Upper lobe of right lung (tissue), 1 donor: ENCODE results near the gene MTHFD1L. TPM values are rescaled to one million over a fixed set of nuclear protein-coding genes. Genes with fewer than 3 reads are reported as not detected.

ENCODE experiments used
- ATAC-seq: fragments of 200-7000 bp; cut with Tn5 transposase; one replicate; pipeline ENCODE4 v1.9.1; 2020; ENCODE audit warnings: mild to moderate bottlenecking, moderate library complexity
- DNase-seq: peaks from one replicate; pipeline ENCODE4 v3.0.0-alpha.2; 2020
- H3K27ac ChIP-seq: fragments of 200-600 bp; one replicate; pipeline ENCODE4 v1.8.0; 2022
- H3K27me3 ChIP-seq: fragments of 200-600 bp; one replicate; pipeline ENCODE4 v1.8.0; 2022; ENCODE audit warnings: mild to moderate bottlenecking
- H3K36me3 ChIP-seq: fragments of 200-600 bp; one replicate; pipeline ENCODE4 v1.8.0; 2022
- H3K4me1 ChIP-seq: fragments of 200-600 bp; one replicate; pipeline ENCODE4 v1.8.0; 2022
- H3K4me3 ChIP-seq: fragments of 200-600 bp; one replicate; pipeline ENCODE4 v1.8.0; 2022; ENCODE audit warnings: mild to moderate bottlenecking
- H3K9me3 ChIP-seq: fragments of 200-600 bp; one replicate; pipeline ENCODE4 v1.8.0; 2022
- intact Hi-C: fragments of 100-400 bp; cut with DNase I; formaldehyde crosslinking; loops from one replicate; pipeline ENCODE4 v1.11.0; 2022
- total RNA-seq: library from RNA; stranded (reverse); fragmentation: NEBNext Ultra II Directional; extraction: Animal tissue kit (Norgen Biotek cat#: 25700); gene quantifications from one replicate; pipeline ENCODE4 v1.2.1, GENCODE V29; 2021
- TF ChIP-seq, protein P1 (sequence below): fragments of 200-600 bp; IDR thresholded peaks from one replicate; pipeline ENCODE4 v1.8.0; 2022; ENCODE audit warnings: antibody characterized with exemption
- donor health status: DM: no; HTN: yes; CAD: no; lungs with severe emphysema.

The MTHFD1L gene
- total RNA-seq, 1 donor from 2014 or later = 27.9 TPM

DNA sequence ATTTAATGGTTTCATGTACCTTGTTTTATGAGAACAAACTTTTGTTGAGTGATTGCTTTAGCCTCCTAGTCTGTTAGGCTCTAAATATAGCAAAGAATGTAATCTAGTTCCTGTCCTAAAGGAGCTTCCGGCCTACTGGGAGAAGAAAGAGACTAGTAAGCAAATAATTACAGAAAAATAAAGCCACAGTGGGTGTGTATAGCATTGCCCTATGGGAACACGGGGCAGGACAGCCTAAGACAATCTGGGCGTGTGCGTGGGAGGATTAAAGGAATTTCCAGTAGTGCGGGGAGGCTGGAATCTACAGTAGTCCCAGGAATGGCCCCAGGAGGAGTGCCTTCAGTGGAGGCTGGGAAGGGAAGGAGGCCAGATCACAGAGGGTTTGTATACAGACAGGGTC, 276.2 kb downstream of the MTHFD1L start:
- Histone ChIP-seq H3K4me3 (no peak overlapping the region), H3K27me3 (no peaks in the 10 kb centered on the region), H3K27ac (no peak overlapping the region), H3K9me3 (no peaks in the 10 kb centered on the region), H3K4me1 (peaks cover 13% of the 10 kb centered on the region), H3K36me3 (no peaks in the 10 kb centered on the region)
- intact Hi-C loops = no loop called here
- ATAC-seq (peak; percentile 61), DNase-seq (no peak)
- TF ChIP-seq, protein P1, sequence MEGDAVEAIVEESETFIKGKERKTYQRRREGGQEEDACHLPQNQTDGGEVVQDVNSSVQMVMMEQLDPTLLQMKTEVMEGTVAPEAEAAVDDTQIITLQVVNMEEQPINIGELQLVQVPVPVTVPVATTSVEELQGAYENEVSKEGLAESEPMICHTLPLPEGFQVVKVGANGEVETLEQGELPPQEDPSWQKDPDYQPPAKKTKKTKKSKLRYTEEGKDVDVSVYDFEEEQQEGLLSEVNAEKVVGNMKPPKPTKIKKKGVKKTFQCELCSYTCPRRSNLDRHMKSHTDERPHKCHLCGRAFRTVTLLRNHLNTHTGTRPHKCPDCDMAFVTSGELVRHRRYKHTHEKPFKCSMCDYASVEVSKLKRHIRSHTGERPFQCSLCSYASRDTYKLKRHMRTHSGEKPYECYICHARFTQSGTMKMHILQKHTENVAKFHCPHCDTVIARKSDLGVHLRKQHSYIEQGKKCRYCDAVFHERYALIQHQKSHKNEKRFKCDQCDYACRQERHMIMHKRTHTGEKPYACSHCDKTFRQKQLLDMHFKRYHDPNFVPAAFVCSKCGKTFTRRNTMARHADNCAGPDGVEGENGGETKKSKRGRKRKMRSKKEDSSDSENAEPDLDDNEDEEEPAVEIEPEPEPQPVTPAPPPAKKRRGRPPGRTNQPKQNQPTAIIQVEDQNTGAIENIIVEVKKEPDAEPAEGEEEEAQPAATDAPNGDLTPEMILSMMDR = no peak

DNA sequence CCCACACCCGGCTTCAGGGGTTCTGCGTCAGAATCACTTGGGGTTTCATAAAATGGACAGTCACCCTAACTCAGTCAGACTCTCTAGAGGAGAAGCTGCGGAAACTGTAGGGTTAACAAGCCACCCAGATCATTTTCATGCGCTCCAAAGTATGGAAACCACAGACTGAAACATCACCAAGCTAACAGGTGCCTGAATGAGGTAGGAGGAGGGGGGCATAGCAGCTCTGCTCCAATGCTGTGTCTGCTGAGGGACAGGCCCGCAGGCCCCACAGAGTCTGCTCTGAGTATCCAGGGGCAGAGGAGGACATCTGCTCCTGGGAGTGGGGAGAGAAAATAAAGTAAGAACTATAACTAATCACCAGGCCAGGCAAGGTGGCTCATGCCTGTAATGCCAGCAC, 277.2 kb downstream of the MTHFD1L start:
- Histone ChIP-seq H3K4me1 (peaks cover 13% of the 10 kb centered on the region), H3K4me3 (no peak overlapping the region), H3K9me3 (no peaks in the 10 kb centered on the region), H3K27ac (no peak overlapping the region), H3K27me3 (no peaks in the 10 kb centered on the region), H3K36me3 (no peaks in the 10 kb centered on the region)
- no peak for DNase-seq
- TF ChIP-seq, protein P1 = no peak
- intact Hi-C loops = no loop called here
- ATAC-seq = no peak

DNA sequence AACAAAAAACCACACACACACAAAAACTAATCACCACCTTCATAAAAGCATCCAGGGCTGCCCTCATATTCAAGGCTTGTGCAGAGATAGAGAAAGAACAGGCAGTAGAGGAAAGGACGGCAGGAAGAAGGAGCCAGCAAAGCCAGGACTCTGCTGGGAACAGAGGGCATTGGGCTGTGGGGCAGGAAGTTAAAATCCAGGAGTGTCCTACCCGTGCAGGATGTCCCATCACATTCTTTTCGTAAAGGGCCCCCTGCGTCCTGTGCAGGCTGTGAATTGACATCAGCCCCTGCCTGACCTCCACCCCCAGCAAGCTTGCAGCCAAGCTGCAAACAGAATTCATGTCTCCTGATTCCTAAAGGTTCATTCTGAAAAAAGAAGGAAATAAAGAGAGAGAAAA, 277.8 kb downstream of the MTHFD1L start:
- Histone ChIP-seq H3K36me3 (no peaks in the 10 kb centered on the region), H3K27me3 (no peaks in the 10 kb centered on the region), H3K27ac (no peak overlapping the region), H3K4me1 (peaks cover 15% of the 10 kb centered on the region), H3K9me3 (no peaks in the 10 kb centered on the region), H3K4me3 (no peak overlapping the region)
- DNase-seq = no peak
- intact Hi-C loops = no loop called here
- ATAC-seq = no peak
- TF ChIP-seq, protein P1 = no peak

DNA sequence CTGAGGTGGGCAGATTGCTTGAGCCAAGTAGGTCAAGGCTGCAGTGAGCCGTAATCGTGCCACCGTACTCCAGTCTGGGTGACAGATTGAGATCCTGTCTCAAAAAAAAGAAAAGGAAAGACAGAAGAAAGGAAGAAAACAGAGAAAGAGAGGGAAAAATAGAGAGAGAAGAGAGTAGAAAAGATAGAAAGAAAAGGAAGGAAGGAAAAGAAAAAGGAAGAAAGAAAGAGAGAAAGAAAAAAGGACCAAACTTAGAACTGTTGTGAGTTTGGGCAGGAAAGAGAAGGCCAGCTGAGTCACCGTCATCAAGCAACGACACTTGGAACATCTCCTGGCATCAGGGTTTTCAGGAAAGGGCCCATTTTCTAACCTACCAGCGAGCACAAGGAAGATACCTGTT, 278.3 kb downstream of the MTHFD1L start:
- TF ChIP-seq, protein P1 = no peak
- Histone ChIP-seq H3K36me3 (no peaks in the 10 kb centered on the region), H3K27me3 (no peaks in the 10 kb centered on the region), H3K27ac (no peak overlapping the region), H3K4me3 (no peak overlapping the region), H3K9me3 (no peaks in the 10 kb centered on the region), H3K4me1 (peaks cover 15% of the 10 kb centered on the region)
- intact Hi-C loops = no loop called here
- no peak for ATAC-seq
- DNase-seq = no peak

DNA sequence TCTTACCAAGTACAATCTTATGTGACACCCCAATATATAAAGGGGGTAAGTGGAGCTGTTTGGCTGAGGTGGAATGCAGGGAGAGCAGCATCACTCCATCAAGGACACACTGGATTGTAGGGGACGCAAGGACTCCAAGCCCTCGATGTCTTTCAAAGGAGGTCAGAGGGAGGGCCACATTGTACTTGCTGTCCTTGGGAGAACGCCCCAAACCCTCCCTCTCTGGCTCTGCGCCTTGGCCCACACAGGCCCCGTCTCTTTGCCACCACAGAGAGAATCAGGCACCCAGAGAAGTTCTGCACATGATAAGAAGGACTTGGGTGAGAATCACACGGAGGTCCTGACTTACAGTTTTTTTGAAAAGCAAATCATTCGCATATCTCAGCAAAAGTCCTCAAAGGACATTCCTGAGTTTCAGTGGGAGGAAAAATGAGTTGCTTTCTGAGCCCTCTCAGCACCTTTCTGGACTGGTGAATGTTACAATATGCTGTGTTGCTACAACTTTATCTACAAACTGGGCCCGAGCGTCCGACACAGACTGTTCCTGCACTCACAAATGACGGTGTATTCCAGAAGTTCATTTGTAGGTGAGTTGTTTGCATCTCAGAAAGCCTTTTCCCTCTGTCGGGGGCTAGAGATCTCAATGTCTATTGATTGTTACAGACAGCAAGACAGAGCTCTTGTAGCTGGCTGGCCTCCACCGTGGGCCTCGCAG, 281.8 kb downstream of the MTHFD1L start:
- TF ChIP-seq, protein P1 = no peak
- H3K27me3 ChIP-seq = no peaks in the 10 kb centered on the region
- no peak for ATAC-seq
- H3K9me3 ChIP-seq = no peaks in the 10 kb centered on the region
- no peak for DNase-seq
- H3K27ac ChIP-seq = no peak overlapping the region
- no peak overlapping the region for H3K4me3 ChIP-seq
- intact Hi-C loops = no loop called here
- H3K36me3 ChIP-seq = no peaks in the 10 kb centered on the region
- peaks cover 7% of the 10 kb centered on the region for H3K4me1 ChIP-seq

DNA sequence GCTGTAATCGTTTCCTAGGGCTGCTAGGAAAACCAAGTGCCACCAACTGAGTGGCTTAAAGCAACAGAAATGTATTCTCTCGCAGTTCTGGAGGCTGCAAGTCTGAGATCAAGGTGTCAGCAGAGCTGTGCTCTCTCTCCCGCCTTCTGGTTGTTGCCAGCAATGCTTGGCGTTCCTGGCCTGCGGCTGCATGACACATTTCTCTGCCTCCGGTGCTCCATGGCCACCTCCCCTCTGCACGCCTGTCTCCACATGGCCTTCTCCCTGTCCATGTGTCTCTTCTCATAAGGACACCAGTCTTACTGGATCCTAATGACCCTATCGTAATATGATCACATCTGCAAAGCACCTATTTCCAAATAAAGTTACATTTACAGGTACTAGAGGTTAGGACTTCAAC, 282.6 kb downstream of the MTHFD1L start:
- H3K27me3 ChIP-seq = no peaks in the 10 kb centered on the region
- no peak overlapping the region for H3K4me3 ChIP-seq
- intact Hi-C loops = no loop called here
- no peak overlapping the region for H3K27ac ChIP-seq
- ATAC-seq (no peak), DNase-seq (no peak)
- H3K36me3 ChIP-seq = no peaks in the 10 kb centered on the region
- H3K4me1 ChIP-seq = peaks cover 7% of the 10 kb centered on the region
- TF ChIP-seq, protein P1 = no peak
- H3K9me3 ChIP-seq = no peaks in the 10 kb centered on the region
